ENCODE data around the gene QSOX2. TPM values are rescaled to one million over a fixed set of nuclear protein-coding genes. Genes with fewer than 3 reads are reported as not detected.

The QSOX2 gene
- total RNA-seq, 4 donors from 2014 or later = 3.4 to 7.2 (median 5.2) TPM

DNA sequence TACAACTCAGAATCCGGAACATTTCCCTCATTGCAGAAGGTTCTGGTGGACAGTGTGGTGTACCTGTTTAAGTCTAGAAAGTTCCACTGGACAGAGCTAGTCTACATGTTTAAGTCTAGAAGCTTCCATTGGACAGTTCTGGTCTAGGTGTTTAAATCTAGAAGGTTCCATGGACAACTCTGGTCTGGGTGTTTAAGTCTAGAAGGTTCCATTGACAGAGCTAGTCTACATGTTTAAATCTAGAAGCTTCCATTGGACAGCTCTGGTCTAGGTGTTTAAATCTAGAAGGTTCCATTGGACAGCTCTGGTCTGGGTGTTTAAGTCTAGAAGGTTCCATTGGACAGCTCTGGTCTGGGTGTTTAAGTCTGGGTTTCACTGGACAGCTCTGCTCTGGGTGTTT is 33.3 kb upstream of the QSOX2 start:
- Histone ChIP-seq H3K4me1 (peaks cover 0 to 10% (median 0%) of the 10 kb centered on the region in 3 donors), H3K27me3 (peaks cover 93% of the 10 kb centered on the region), H3K36me3 (no peaks in the 10 kb centered on the region), H3K9me3 (no peaks in the 10 kb centered on the region), H3K27ac (no peak overlapping the region), H3K4me3 (no peak overlapping the region)
- ATAC-seq = no peak
- TF ChIP-seq POLR2A (IDR thresholded peaks at IDR 0.05) (no peak), EP300 (IDR thresholded peaks at IDR 0.05) (no peak), POLR2AphosphoS5 (IDR thresholded peaks at IDR 0.05) (no peak), CTCF (IDR thresholded peaks at IDR 0.05) (no peak)
- WGBS, 2 donors (ENCODE audit: low coverage in 1 of 2) = 100% methylated on average over 1 of the region's 1 CpG; no CpG with 5 or more reads in 1 of the 2 donors

DNA sequence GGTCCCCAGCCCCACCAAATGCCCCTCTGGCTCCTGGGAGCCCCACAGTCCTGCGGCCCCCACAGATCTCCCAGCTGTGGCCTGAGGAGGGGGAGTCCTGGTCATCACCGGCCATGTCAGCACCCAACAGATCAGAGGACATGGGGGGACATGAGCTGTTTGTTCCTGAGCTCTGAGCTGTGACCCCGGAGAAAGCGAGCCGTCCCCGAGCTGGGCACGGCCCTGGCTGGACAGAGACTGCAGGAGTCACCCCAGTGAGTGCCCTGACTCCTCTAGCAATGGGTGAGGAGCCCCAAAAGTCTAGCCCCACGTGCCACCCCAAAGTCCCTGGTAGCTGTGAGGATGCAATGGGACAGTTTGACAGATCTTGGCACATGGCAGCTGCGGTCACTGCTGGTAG is 32.6 kb upstream of the QSOX2 start:
- no peak for ATAC-seq
- no CpG with 5 or more reads among the region's 9 CpGs for WGBS, 2 donors (ENCODE audit: low coverage in 1 of 2)
- H3K27ac ChIP-seq = no peak overlapping the region
- peaks cover 0 to 4% (median 0%) of the 10 kb centered on the region in 3 donors for H3K4me1 ChIP-seq
- no peak overlapping the region for H3K4me3 ChIP-seq
- H3K9me3 ChIP-seq = no peaks in the 10 kb centered on the region
- H3K27me3 ChIP-seq = peaks cover 89% of the 10 kb centered on the region
- no peaks in the 10 kb centered on the region for H3K36me3 ChIP-seq
- TF ChIP-seq POLR2A (IDR thresholded peaks at IDR 0.05) = no peak
- TF ChIP-seq POLR2AphosphoS5 (IDR thresholded peaks at IDR 0.05) = no peak
- TF ChIP-seq EP300 (IDR thresholded peaks at IDR 0.05) = no peak
- TF ChIP-seq CTCF (IDR thresholded peaks at IDR 0.05) = no peak

DNA sequence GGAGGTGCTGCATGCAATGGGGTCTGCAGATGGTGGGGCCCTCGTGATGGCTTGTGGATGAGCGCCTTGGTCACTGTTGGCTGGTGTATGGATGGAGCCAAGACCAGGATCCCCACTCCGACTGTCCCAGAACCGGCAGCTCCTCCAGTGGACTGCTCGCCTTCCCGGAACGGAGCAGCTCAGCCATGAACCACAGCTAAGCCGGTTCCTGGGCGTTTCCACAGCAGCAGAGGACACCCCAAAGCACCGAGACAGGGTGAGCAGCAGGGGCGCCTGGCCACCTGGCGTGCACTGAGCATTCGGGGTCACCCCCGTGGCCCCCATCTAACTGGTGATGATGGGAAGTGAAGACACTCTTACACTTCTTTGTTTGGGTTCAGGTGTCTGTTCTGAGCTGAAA is 32.1 kb upstream of the QSOX2 start:
- Histone ChIP-seq H3K4me1 (no peaks in the 10 kb centered on the region), H3K36me3 (no peaks in the 10 kb centered on the region), H3K9me3 (no peaks in the 10 kb centered on the region), H3K27ac (no peak overlapping the region), H3K27me3 (peaks cover 89% of the 10 kb centered on the region), H3K4me3 (no peak overlapping the region)
- no peak for TF ChIP-seq POLR2A (IDR thresholded peaks at IDR 0.05)
- no peak for TF ChIP-seq EP300 (IDR thresholded peaks at IDR 0.05)
- TF ChIP-seq CTCF (IDR thresholded peaks at IDR 0.05) = no peak
- TF ChIP-seq POLR2AphosphoS5 (IDR thresholded peaks at IDR 0.05) = no peak
- 73 to 80% methylated on average over 2 to 3 of the region's 14 CpGs for WGBS, 2 donors (ENCODE audit: low coverage in 1 of 2)
- no peak for ATAC-seq

- H3K27ac ChIP-seq = no peak overlapping the region
- H3K9me3 ChIP-seq = no peaks in the 10 kb centered on the region
- TF ChIP-seq EP300 (IDR thresholded peaks at IDR 0.05) (no peak), POLR2AphosphoS5 (IDR thresholded peaks at IDR 0.05) (no peak), POLR2A (IDR thresholded peaks at IDR 0.05) (no peak), CTCF (IDR thresholded peaks at IDR 0.05) (no peak)
- ATAC-seq = no peak
- H3K4me3 ChIP-seq = no peak overlapping the region
- 20% methylated on average over 1 of the region's 11 CpGs; no CpG with 5 or more reads in 1 of the 2 donors for WGBS, 2 donors (ENCODE audit: low coverage in 1 of 2)
- no peaks in the 10 kb centered on the region for H3K4me1 ChIP-seq
- peaks cover 79% of the 10 kb centered on the region for H3K27me3 ChIP-seq
- H3K36me3 ChIP-seq = no peaks in the 10 kb centered on the region
Measured at GRCh38 chr9:136276716-136277115, 31.1 kb upstream of the QSOX2 start.

DNA sequence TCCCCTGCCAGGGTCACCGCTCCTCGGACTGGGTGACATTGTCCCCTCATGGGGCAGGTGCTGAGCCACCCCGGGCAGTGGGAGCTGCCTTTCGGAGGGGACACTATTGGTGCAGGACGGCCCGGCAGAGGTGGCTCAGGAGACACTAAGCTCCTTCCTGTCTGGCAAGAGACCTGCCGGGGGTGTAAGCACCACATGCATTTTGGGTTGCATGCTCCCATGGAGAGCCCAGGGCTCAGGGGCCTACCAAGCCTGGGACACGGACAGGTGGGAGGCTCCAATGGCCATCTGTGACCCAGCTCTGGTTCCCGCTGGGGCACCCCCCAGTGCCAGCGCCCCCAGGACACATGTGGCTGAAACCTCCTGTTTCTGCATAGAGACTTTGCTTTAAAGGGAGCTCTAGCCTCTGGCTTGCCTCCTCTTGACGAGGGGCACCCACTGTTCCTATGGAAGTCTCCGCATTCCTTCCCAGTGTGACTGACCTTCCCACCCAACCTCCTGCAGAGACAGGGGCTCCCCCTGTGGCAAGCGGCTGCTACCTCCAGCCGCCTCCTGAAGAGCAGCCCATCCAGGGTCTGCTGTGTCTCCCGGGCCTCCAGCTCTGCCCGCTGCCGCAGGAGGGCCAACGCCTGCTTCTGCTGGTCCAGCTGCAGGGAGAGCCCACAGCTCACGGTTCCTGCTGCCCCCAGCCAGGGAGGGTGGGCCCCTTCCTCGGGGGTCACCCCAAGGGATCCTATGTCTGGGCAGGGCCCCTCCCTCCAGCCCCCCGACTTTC is 30.2 kb upstream of the QSOX2 start:
- peaks cover 72% of the 10 kb centered on the region for H3K27me3 ChIP-seq
- no peak overlapping the region for H3K27ac ChIP-seq
- TF ChIP-seq POLR2A (IDR thresholded peaks at IDR 0.05) (no peak), CTCF (IDR thresholded peaks at IDR 0.05) (no peak), EP300 (IDR thresholded peaks at IDR 0.05) (no peak), POLR2AphosphoS5 (IDR thresholded peaks at IDR 0.05) (no peak)
- H3K36me3 ChIP-seq = no peaks in the 10 kb centered on the region
- H3K4me1 ChIP-seq = no peaks in the 10 kb centered on the region
- H3K4me3 ChIP-seq = no peak overlapping the region
- no peaks in the 10 kb centered on the region for H3K9me3 ChIP-seq
- no CpG with 5 or more reads among the region's 21 CpGs for WGBS, 2 donors (ENCODE audit: low coverage in 1 of 2)
- no peak for ATAC-seq
